HPDE6-E6E7 (cell line): ENCODE measurements around the gene MTA3.

Source experiments
- DNase-seq: peaks from one replicate; pipeline ENCODE4 v3.0.0; 2011; ENCODE audit warnings: missing footprints; ENCODE audit errors: extremely low spot score

The MTA3 gene

DNA sequence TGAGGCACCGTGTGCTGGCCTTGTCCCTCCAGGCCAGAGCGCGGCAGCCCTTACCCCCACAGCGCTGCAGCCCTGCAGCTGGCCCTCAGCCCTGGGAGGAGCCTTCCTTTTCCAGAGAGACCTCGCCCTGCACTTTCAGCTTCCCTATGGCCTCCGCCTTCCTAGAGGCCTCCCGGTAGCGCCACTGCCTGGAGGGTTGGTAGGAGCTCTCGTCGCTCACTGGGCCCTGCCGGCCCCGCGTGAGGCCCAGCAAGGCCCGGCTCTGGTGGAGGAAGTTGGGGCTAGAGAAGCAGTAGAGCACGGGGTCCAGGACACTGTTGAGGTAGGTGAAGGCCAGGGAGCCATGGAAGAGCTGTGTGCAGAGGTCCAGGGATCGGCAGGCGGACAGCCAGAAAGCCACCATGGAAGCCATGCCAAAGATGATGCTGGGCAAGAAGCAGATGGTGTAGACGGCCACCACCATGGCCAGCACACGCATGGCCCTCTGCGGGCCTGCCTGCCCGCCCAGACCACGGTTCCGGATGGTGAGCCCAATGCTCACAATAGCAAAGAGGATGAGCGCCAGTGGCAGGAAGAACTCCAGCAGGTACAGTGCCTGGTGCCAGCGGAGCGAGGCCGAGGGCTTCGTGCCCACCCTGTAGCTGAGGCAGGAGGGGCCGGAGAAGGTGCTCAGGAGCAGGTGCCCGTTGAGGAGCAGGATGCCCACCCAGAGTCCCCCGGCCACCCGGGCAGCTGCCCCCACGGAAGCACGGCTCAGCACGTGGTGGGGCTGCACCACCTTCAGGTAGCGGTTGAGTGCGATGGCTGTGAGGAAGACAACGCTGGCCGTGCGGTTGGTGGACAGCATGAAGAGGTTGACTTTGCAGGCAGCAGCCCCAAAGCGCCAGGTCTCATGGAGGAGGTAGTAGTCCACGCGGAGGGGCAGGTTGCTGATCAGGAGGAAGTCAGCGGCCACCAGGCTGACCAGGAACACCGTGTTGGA, 194.7 kb downstream of the MTA3 start:
- DNase-seq, result no peak

- no peak for DNase-seq
These were observed 195.7 kb downstream of the MTA3 start, which contains the start of gene OXER1 for GRCh38 chr2:42764096-42764495. Gene OXER1, minus strand, starts transcription at chr2:42764135. Its CDS starts 73 bp downstream, at chr2:42764062.

GRCh38 chr2:42764901-42765300, 196.5 kb downstream of the MTA3 start:
- DNase-seq, result no peak

- no peak for DNase-seq
These were observed 197.3 kb downstream of the MTA3 start for GRCh38 chr2:42765686-42766085.

DNA sequence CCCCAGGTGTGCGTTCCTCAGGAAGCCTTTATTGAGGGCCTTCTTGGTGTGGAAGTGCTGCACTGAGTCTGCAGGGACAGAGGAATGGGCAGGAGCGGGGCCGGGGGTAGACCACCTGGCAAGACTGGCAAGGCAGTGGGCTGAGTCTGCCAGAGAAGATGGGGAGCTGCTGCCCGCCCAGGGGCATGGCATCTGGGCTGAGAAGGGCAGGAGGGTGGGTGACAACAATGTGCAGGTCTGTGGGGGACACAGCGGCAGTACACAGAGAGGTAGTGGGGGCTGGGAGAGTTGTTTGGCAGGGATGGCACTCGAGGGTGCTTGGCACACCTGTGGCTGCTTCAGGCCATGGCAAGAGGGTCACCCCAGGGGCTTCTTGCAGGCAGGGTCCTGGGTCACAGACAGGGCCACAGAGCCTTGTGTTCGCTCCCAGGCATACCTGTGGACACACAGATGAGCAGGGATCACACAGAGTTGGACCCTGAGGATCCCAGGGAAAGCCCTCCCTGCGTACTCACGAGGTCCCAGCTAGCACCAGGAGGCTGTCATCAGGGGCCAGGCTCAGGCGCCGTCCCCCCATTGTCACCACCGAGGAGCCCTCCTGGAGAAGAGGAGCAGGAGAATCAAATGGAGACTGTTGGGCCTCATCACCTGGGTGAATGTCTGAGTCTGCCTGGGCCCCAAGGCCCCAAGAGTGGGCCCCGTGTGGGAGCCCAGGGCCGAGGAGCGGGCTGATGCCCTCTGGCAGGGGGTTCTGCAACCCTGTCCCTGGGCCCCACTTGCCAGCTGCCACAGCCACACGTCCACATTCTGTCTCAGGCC, 198.9 kb downstream of the MTA3 start:
- DNase-seq, result no peak

- DNase-seq, result no peak
These were observed 199.7 kb downstream of the MTA3 start for GRCh38 chr2:42767899-42768705.

GRCh38 chr2:42768706-42769256, 200.3 kb downstream of the MTA3 start:
- no peak for DNase-seq

DNA sequence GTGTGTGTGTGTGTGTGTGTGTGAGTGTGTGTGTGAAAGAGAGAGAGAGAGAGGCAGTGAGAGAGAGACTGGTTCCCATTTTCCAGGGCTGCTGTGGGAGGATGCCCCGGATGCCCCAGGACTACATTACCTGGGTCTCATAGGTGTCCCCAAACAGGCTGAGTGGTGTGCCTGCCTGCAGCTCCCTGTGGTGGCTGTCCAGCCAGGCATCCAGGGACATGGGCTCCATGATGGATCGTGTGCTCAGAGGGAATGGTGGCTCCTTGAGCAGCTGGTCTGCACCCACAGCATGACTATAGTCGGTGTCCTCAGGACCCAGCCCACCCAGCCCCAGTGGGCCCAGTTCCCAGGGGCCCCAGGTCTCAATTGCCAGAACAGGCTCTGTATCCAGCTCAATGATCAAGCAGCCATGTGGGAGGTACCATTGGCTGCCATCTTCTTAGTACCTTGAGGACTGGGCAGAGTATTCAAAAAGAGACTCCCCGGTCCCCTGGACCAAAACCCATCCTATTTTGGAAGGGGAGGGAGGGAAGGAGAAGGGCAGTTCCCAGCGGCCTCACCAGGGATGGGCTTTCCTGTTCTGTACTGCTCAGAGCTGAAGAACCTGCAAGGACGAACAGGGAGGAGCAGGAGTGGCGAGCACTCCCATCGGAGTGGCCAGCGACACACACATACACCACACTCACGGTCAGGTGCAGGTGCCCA, 201.3 kb downstream of the MTA3 start:
- DNase-seq, result no peak

- peak; percentile 23 for DNase-seq
These were observed 202.1 kb downstream of the MTA3 start for GRCh38 chr2:42770288-42771131.

DNA sequence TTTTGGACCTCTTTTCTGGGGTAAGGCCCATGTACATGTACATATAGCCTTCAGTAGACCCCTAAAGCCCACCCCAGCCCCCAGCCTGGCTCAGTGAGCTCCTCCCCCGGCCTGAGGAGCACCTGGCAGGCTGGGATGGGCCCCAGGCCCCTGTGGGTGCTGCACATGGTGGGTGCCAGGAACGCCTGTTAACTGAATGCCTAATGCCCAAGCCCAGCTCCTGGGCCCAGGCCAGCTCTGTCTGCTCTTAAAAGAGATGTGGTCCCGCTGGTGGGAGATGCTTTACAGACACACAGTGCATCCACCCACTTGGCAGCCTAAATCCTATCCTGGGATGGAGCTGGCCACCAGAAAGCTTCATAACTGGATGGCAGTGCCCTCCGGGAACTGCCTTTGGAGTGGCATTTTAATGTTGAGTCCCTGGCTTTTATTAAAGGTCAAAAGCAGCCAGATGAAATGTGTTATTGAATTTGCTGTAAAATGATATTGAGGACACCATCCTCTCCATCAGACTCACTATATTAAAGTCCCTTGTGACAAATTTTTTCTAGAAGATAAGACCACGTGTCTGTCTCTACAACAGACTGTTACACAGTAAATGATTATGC, 203.2 kb downstream of the MTA3 start:
- no peak for DNase-seq

DNA sequence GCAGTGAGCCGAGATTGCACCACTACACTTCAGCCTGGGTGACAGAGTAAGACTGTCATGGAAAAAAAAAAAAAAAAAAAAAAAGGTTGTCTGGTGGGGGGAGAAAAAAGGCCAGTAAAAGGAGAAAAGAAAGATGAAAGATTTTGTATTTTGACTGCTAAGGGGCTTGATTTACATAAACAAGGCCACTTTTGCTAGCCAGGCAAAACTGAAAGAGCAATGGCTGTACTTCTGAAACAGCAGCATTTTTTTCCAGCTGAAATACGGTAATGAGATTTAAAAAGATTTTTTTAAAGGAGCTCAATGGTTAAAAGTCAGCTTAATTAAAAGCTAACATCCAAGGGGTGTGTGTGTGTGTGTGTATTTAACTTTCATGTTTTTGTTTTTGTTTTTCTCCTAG, 206.8 kb downstream of the MTA3 start:
- DNase-seq, result no peak

DNA sequence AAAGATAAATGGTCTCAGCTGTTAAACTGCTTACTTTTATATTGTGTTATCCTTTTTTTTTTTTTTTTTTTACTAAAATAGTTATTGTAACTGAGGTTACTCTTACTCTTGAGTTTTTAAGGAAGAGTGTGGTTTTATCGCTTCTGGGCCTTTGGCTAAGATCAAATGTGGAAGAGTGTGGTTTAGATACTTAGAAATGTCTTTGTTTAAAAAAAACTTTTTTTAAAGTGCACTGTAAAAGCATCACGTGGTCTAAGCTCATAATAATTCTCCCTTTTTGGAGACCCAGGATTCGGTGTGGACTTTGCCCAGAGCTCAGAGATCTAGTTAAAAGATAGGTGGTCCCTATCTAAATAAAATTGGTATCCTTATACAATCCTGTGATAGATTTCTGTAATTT, 207.4 kb downstream of the MTA3 start:
- DNase-seq, result no peak

- no peak for DNase-seq
These were observed 209.7 kb downstream of the MTA3 start for GRCh38 chr2:42777883-42778805.

GRCh38 chr2:42781181-42781580, 212.7 kb downstream of the MTA3 start:
- DNase-seq, result no peak

DNA sequence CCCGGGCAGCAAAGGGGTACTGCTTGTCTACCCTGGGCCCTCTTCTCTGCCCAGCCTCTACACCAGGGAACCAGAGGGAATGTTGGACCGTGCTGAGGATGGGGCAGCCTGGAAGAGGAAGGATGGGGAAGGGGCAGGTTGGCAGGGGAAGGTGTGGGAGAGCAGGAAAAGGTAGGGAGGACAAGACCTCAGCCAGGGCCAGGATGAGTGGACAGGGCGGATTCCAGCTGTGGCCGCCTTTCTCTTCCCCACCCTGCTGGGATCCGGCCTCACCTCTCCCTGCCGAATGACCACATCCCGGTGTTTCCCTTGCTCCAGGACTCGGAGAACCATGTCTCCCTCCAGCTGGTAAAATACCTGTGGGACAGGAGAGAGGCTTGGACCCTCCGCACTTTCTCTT, 215.1 kb downstream of the MTA3 start:
- DNase-seq, result no peak

DNA sequence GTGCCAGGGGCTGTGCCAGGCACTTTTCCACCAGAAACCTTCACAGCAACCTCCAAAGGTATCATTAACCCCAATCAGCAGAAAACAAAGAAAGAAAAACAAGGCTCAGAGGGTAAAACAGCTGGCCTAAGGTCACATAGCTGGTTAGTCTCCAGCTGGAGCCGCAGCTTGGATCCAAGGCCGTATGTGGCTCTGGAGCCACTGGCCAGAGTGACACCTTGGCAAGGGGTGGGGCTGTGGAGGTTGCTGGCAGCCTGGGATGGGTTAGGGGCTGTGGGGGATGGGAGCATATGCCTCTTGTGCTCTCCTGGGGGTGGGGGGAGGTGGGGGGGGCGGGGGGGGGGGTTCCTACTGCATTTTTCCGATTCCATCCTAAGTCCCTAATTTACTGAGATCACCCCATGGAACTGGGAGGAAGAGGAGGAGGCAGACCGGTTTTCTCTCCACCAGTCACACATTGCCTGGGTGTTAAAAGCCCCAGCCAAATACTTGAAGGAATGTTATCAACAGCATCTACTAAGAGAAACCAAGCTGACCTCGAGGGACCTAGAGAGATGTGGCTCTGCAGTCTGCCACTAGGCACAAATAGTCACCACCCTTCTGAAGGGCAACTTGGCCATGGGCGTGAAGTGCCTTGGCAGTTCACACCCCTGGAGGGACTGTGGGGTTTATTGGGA, 215.9 kb downstream of the MTA3 start:
- no peak for DNase-seq

DNA sequence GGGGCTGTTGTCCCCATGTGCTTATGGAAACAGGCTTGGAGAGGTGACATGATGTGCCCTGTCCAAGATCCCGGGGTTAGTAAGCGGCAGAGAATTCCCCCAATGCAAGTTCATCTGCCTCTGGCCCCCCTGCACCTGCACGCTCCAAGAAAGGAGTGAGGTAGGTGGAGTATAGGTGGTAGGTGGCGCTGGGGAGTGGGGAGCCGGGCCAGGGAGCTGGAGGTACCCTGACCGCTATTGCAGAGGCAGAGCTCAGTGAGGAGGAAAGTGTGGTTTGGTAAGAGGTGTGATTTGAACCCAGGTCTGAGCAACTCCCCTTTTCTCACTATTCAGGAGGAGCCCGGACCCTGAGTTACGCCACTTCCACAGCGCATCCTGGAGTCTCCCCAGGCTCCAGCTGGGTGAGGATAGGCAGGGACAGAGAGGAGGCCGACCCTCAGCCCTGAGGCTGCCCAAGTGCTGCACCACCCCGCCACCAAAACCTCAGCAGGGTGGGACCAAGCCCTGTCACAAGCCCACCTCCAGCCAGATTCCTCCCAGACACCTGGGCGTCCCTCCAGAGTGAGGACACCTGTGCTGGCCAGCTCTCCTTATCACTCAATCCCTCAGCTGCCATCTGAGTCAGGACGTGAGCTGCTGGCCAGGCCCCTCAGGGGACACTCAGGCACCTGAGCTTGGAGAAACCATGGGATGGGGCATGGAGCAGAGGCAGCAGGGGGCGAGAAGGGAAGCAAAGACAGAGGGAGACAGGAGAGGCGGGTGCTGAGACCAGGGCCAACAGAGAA, 218.3 kb downstream of the MTA3 start:
- DNase-seq, result no peak
